GM12891 (cell line): Measurements from ENCODE around the gene ALKBH1.

Experiments used
- PAX5 ChIP-seq: IDR thresholded peaks from 2 replicates; pipeline ENCODE4 v1.6.1; 2011; ENCODE audit warnings: low read length, moderate library complexity, mild to moderate bottlenecking; ENCODE audit not compliant: insufficient read depth, severe bottlenecking
- POLR2A ChIP-seq: IDR thresholded peaks from 2 replicates; pipeline ENCODE4 v1.6.1; 2011; ENCODE audit warnings: low read depth, low read length, control low read depth
- POLR2AphosphoS5 ChIP-seq: IDR thresholded peaks from 2 replicates; pipeline ENCODE4 v1.6.1; 2011; ENCODE audit warnings: low read depth, low read length, control low read depth
- POU2F2 ChIP-seq: IDR thresholded peaks from 2 replicates; pipeline ENCODE4 v1.6.1; 2011; ENCODE audit warnings: low read depth, mild to moderate bottlenecking, control low read depth, low read length, moderate library complexity
- SPI1 ChIP-seq: IDR thresholded peaks from 2 replicates; pipeline ENCODE4 v1.6.1; 2011; ENCODE audit warnings: low read depth, low read length, control low read depth
- TAF1 ChIP-seq: IDR thresholded peaks from 2 replicates; pipeline ENCODE4 v1.6.1; 2011; ENCODE audit warnings: low read depth, low read length, control low read depth

- TF ChIP-seq POLR2A: no peak
- TF ChIP-seq POLR2AphosphoS5: no peak
- TF ChIP-seq SPI1: no peak
- TF ChIP-seq TAF1: no peak
- TF ChIP-seq POU2F2: no peak
- TF ChIP-seq PAX5: no peak
Measured at GRCh38 chr14:77646907-77647306, 60.9 kb downstream of the ALKBH1 start.
